ENCODE data around the gene ZMIZ1.
"Not testable (repeated sequence)": the region's sequence is repeated elsewhere in the genome, so short reads cannot be mapped to it uniquely, and the experiment has no call there.

The ZMIZ1 gene

GRCh38 chr10:79266543-79267312 is 198.0 kb downstream of the ZMIZ1 start:
- peak; percentile 90 for DNase-seq (ENCODE audit: low spot score)

GRCh38 chr10:79267499-79267898 is 198.7 kb downstream of the ZMIZ1 start:
- no peak for DNase-seq (ENCODE audit: low spot score)

- DNase-seq (ENCODE audit: low spot score): peak; percentile 59
These were observed 199.4 kb downstream of the ZMIZ1 start for GRCh38 chr10:79268161-79268601.

- no peak for DNase-seq (ENCODE audit: low spot score)
These were observed 200.0 kb downstream of the ZMIZ1 start for GRCh38 chr10:79268742-79269141.

- no peak for DNase-seq (ENCODE audit: low spot score)
These were observed 200.7 kb downstream of the ZMIZ1 start for GRCh38 chr10:79269443-79269842.

GRCh38 chr10:79269969-79270368 is 201.2 kb downstream of the ZMIZ1 start:
- no peak for DNase-seq (ENCODE audit: low spot score)

- no peak for DNase-seq (ENCODE audit: low spot score)
These were observed 201.9 kb downstream of the ZMIZ1 start for GRCh38 chr10:79270466-79271246.

- DNase-seq (ENCODE audit: low spot score): no peak
These were observed 203.6 kb downstream of the ZMIZ1 start for GRCh38 chr10:79272353-79272752.

- DNase-seq (ENCODE audit: low spot score): no peak
These were observed 204.8 kb downstream of the ZMIZ1 start for GRCh38 chr10:79273604-79274003.

- peak; percentile 71 for DNase-seq (ENCODE audit: low spot score)
These were observed 205.7 kb downstream of the ZMIZ1 start for GRCh38 chr10:79274279-79275104.

- DNase-seq (ENCODE audit: low spot score): no peak
These were observed 206.3 kb downstream of the ZMIZ1 start for GRCh38 chr10:79275105-79275430.

- DNase-seq (ENCODE audit: low spot score): no peak
These were observed 206.7 kb downstream of the ZMIZ1 start for GRCh38 chr10:79275431-79275851.

- DNase-seq (ENCODE audit: low spot score): no peak
These were observed 209.0 kb downstream of the ZMIZ1 start for GRCh38 chr10:79277579-79278269.

- not testable (repeated sequence) for DNase-seq (ENCODE audit: low spot score)
These were observed 210.3 kb downstream of the ZMIZ1 start for GRCh38 chr10:79279047-79279446.

- no peak for DNase-seq (ENCODE audit: low spot score)
These were observed 212.2 kb downstream of the ZMIZ1 start for GRCh38 chr10:79280956-79281355.

GRCh38 chr10:79282388-79282787 is 213.6 kb downstream of the ZMIZ1 start:
- no peak for DNase-seq (ENCODE audit: low spot score)

- DNase-seq (ENCODE audit: low spot score): no peak
These were observed 214.8 kb downstream of the ZMIZ1 start for GRCh38 chr10:79283616-79284015.

GRCh38 chr10:79284158-79284871 is 215.5 kb downstream of the ZMIZ1 start:
- no peak for DNase-seq (ENCODE audit: low spot score)

- no peak for DNase-seq (ENCODE audit: low spot score)
These were observed 216.8 kb downstream of the ZMIZ1 start for GRCh38 chr10:79285315-79286197.

- no peak for DNase-seq (ENCODE audit: low spot score)
These were observed 217.7 kb downstream of the ZMIZ1 start for GRCh38 chr10:79286318-79286951.

Data from AG08396 (cell line).